Sigmoid colon (tissue), 7 donors: Measurements from ENCODE around the gene PSMA4. TPM values are rescaled to one million over a fixed set of nuclear protein-coding genes. Genes with fewer than 3 reads are reported as not detected.
"Not testable (repeated sequence)": the region's sequence is repeated elsewhere in the genome, so short reads cannot be mapped to it uniquely, and the experiment has no call there.

Experiments
- DNase-seq: peaks from one replicate; pipeline ENCODE4 v3.0.0-alpha.2; 2019
- H3K27ac ChIP-seq, 4 donors: fragments of 200-600 bp; sonication (generic); one replicate each; pipeline ENCODE4 v1.5.1; 2016 to 2019; ENCODE audit warnings: mild to moderate bottlenecking in 1 of 4
- H3K27me3 ChIP-seq, 3 donors: fragments of 200-600 bp; sonication (generic); one replicate each; pipeline ENCODE4 v1.5.1; 2019; ENCODE audit warnings: mild to moderate bottlenecking in 1 of 3
- H3K36me3 ChIP-seq, 4 donors: fragments of 200-600 bp; sonication (generic); one replicate each; pipeline ENCODE4 v1.5.1; 2016 to 2019
- H3K4me1 ChIP-seq, 4 donors: fragments of 200-600 bp; sonication (generic); one replicate each; pipeline ENCODE4 v1.5.1; 2017 to 2019
- H3K4me3 ChIP-seq, 4 donors: fragments of 200-600 bp; sonication (generic); one replicate each; pipeline ENCODE4 v1.5.1; 2017 to 2019; ENCODE audit warnings: mild to moderate bottlenecking in 2 of 4, moderate library complexity in 1 of 4
- H3K9me3 ChIP-seq, 4 donors: fragments of 200-600 bp in 3 of 4; sonication (generic) in 3 of 4; one replicate each; pipeline versions ENCODE4 v1.5.1 to v1.6.1; 2013 to 2019
- CTCF ChIP-seq, 4 experiments: fragments of 450-650 bp in 3 of 4; fragments of 200-600 bp in 1 of 4; IDR thresholded peaks; one replicate each; pipeline ENCODE4 v1.5.1; 2016 to 2019; ENCODE audit warnings: antibody characterized with exemption in 4 of 4, mild to moderate bottlenecking in 3 of 4, moderate library complexity in 2 of 4
- EP300 ChIP-seq, 4 donors: sonication (generic); formaldehyde crosslinking; IDR thresholded peaks; one replicate each; pipeline ENCODE4 v1.6.1; 2017; ENCODE audit warnings: antibody characterized with exemption in 4 of 4
- POLR2A ChIP-seq, 2 donors: fragments of 450-650 bp; IDR thresholded peaks; one replicate each; pipeline ENCODE4 v1.6.1; 2016; ENCODE audit warnings: antibody characterized with exemption in 2 of 2, mild to moderate bottlenecking in 2 of 2, moderate library complexity in 2 of 2
- POLR2AphosphoS5 ChIP-seq, 4 donors: sonication (generic); formaldehyde crosslinking; IDR thresholded peaks; one replicate each; pipeline ENCODE4 v1.6.1; 2017; ENCODE audit warnings: antibody characterized with exemption in 4 of 4
- WGBS, 2 donors: extraction: QIAGEN DNeasy Blood & Tissue Kit; methylation state at CpG; one replicate each; pipeline ENCODE4 v1.1.7; 2013; 5-methylcytosine and 5-hydroxymethylcytosine counted together
- intact Hi-C: fragments of 100-400 bp; cut with DNase I; formaldehyde crosslinking; loops from one replicate; pipeline ENCODE4 v1.15.1; 2023
- polyA plus RNA-seq, 3 donors: library from polyadenylated mRNA; stranded (reverse); fragments of 200-250 nt; gene quantifications; one replicate each; pipeline ENCODE4 v1.2.3, GENCODE V29; 2013
- total RNA-seq, 4 donors: library from RNA; depleted of rRNA; stranded (reverse); fragments of >200 nt; gene quantifications; one replicate each; pipeline ENCODE4 v1.1.0, GENCODE V29; 2016
- donor health status: healthy with polysubstance abuse.
- donor health status: Bipolar disorder and iron deficiency.
- donor health status: healthy.

Gene PSMA4
- total and polyA plus RNA-seq, 7 donors = 90.8 to 390 (median 173) TPM

GRCh38 chr15:78538358-78538757 lies 1.9 kb upstream of the PSMA4 start:
- intact Hi-C loops = no loop called here
- DNase-seq = no peak
- Histone ChIP-seq H3K36me3 (peaks cover 0 to 14% (median 4%) of the 10 kb centered on the region in 4 donors), H3K4me3 (no peak overlapping the region), H3K9me3 (no peaks in the 10 kb centered on the region), H3K27me3 (no peaks in the 10 kb centered on the region), H3K4me1 (peaks cover 0 to 29% (median 16%) of the 10 kb centered on the region in 4 donors), H3K27ac (no peak overlapping the region)
- 85 to 92% methylated on average over 1 of the region's 1 CpG for WGBS, 2 donors
- no peak for TF ChIP-seq EP300 (IDR thresholded peaks at IDR 0.05)
- TF ChIP-seq POLR2AphosphoS5 (IDR thresholded peaks at IDR 0.05) = no peak
- TF ChIP-seq CTCF (IDR thresholded peaks at IDR 0.05) = no peak
- TF ChIP-seq POLR2A (IDR thresholded peaks at IDR 0.05) = no peak

GRCh38 chr15:78539464-78540140 lies 642 bp upstream of the PSMA4 start:
- H3K4me1 ChIP-seq = peaks cover 0 to 29% (median 16%) of the 10 kb centered on the region in 4 donors
- H3K27ac ChIP-seq = peak overlapping the region; percentile 94 to 97 (median 96)
- WGBS, 2 donors = 66 to 76% methylated on average over 18 of the region's 18 CpGs
- not testable (repeated sequence) for H3K9me3 ChIP-seq, DNase-seq, H3K27me3 ChIP-seq
- intact Hi-C loops = loop anchor here (2.0 kb wide), 2 partner anchors 25 to 33 kb away; partner anchors contain the start of genes CHRNA5 and HYKK
- peaks cover 0 to 27% (median 7%) of the 10 kb centered on the region in 4 donors for H3K36me3 ChIP-seq
- peak overlapping the region; percentile 73 to 88 (median 78) for H3K4me3 ChIP-seq

GRCh38 chr15:78540871-78541743 lies 863 bp downstream of the PSMA4 start:
- TF ChIP-seq CTCF (IDR thresholded peaks at IDR 0.05) (no peak), POLR2AphosphoS5 (IDR thresholded peaks at IDR 0.05) (no peak), EP300 (IDR thresholded peaks at IDR 0.05) (no peak), POLR2A (IDR thresholded peaks at IDR 0.05) (no peak)
- no peak for DNase-seq
- intact Hi-C loops = loop anchor here (2.0 kb wide), 2 partner anchors 24 to 34 kb away; partner anchors contain the start of genes CHRNA5 and HYKK
- Histone ChIP-seq H3K27ac (peak overlapping the region; percentile 94 to 97 (median 96)), H3K4me3 (peak overlapping the region; percentile 73 to 88 (median 78)), H3K9me3 (no peaks in the 10 kb centered on the region), H3K27me3 (no peaks in the 10 kb centered on the region), H3K4me1 (peaks cover 0 to 29% (median 16%) of the 10 kb centered on the region in 4 donors), H3K36me3 (peaks cover 9 to 42% (median 20%) of the 10 kb centered on the region in 4 donors)
- WGBS, 2 donors = 1 to 3% methylated on average over 17 of the region's 17 CpGs

- no peak for DNase-seq
- TF ChIP-seq POLR2A (IDR thresholded peaks at IDR 0.05) (no peak), POLR2AphosphoS5 (IDR thresholded peaks at IDR 0.05) (no peak), CTCF (IDR thresholded peaks at IDR 0.05) (no peak), EP300 (IDR thresholded peaks at IDR 0.05) (no peak)
- WGBS, 2 donors = 13 to 38% methylated on average over 1 of the region's 1 CpG
- peak overlapping the region in 3 of 4 donors; percentile 94 to 97 (median 96) for H3K27ac ChIP-seq
- peak overlapping the region; percentile 73 to 88 (median 78) for H3K4me3 ChIP-seq
- H3K27me3 ChIP-seq = no peaks in the 10 kb centered on the region
- H3K4me1 ChIP-seq = peaks cover 0 to 29% (median 16%) of the 10 kb centered on the region in 4 donors
- no peaks in the 10 kb centered on the region for H3K9me3 ChIP-seq
- peaks cover 13 to 48% (median 25%) of the 10 kb centered on the region in 4 donors for H3K36me3 ChIP-seq
- intact Hi-C loops = loop anchor here (2.0 kb wide), 2 partner anchors 23 to 35 kb away; partner anchors contain the start of genes CHRNA5 and HYKK
Observed at GRCh38 chr15:78541744-78542034, 1.4 kb downstream of the PSMA4 start.

- no peak for TF ChIP-seq POLR2A (IDR thresholded peaks at IDR 0.05)
- intact Hi-C loops = no loop called here
- peaks cover 13 to 57% (median 35%) of the 10 kb centered on the region in 4 donors for H3K36me3 ChIP-seq
Observed at GRCh38 chr15:78542647-78543046, 2.4 kb downstream of the PSMA4 start.

More at GRCh38 chr15:78542647-78543046, 2.4 kb downstream of the PSMA4 start:
- H3K4me3 ChIP-seq = no peak overlapping the region
- DNase-seq = no peak
- H3K27ac ChIP-seq = no peak overlapping the region
- H3K4me1 ChIP-seq = peaks cover 0 to 29% (median 16%) of the 10 kb centered on the region in 4 donors
- no peaks in the 10 kb centered on the region for H3K27me3 ChIP-seq
- WGBS, 2 donors = 94 to 95% methylated on average over 3 of the region's 3 CpGs
- H3K9me3 ChIP-seq = no peaks in the 10 kb centered on the region
